Mesendoderm (in vitro differentiated cells): ENCODE results near the gene TNRC6C.
A peak's percentile ranks its signal among the peaks of the same experiment; 100 is the strongest.

ENCODE experiments used
- DNase-seq: peaks from one replicate; pipeline ENCODE4 v3.0.0; 2013
- H2AK5ac ChIP-seq: 2 replicates; pipeline ENCODE4 v1.6.1; 2013; ENCODE audit warnings: low read length, inconsistent platforms
- H2BK120ac ChIP-seq: 2 replicates; pipeline ENCODE4 v1.6.1; 2013; ENCODE audit warnings: low read depth, mild to moderate bottlenecking, low read length, moderate library complexity, mixed read lengths
- H2BK15ac ChIP-seq: replicated peaks from 2 replicates; pipeline ENCODE4 v1.6.1; 2013; ENCODE audit warnings: low read depth, mild to moderate bottlenecking, moderate library complexity
- H2BK5ac ChIP-seq: 2 replicates; pipeline ENCODE4 v1.6.1; 2013; ENCODE audit warnings: low read length, inconsistent platforms
- H3K18ac ChIP-seq: 2 replicates; pipeline ENCODE4 v1.6.1; 2013; ENCODE audit warnings: mild to moderate bottlenecking, low read length, mixed read lengths
- H3K23ac ChIP-seq: one replicate; pipeline ENCODE4 v1.6.1; 2013; ENCODE audit warnings: low read length
- H3K27ac ChIP-seq: 2 replicates; pipeline ENCODE4 v1.5.1; 2013; ENCODE audit warnings: low read depth, mild to moderate bottlenecking, inconsistent platforms, low read length, moderate library complexity
- H3K27me3 ChIP-seq: 2 replicates; pipeline ENCODE4 v1.6.1; 2013; ENCODE audit warnings: low read length, control low read depth, mild to moderate bottlenecking, inconsistent platforms; ENCODE audit not compliant: insufficient read depth, poor library complexity
- H3K36me3 ChIP-seq: 2 replicates; pipeline ENCODE4 v1.6.1; 2013; ENCODE audit warnings: low read length, inconsistent platforms; ENCODE audit not compliant: control insufficient read depth, insufficient read depth
- H3K4ac ChIP-seq: one replicate; pipeline ENCODE4 v1.6.1; 2013; ENCODE audit warnings: low read depth, mild to moderate bottlenecking, low read length, moderate library complexity
- H3K4me1 ChIP-seq: 2 replicates; pipeline ENCODE4 v1.6.1; 2013; ENCODE audit warnings: low read depth, low read length, inconsistent platforms; ENCODE audit not compliant: control insufficient read depth
- H3K4me2 ChIP-seq: 2 replicates; pipeline ENCODE4 v1.6.1; 2013; ENCODE audit warnings: low read length
- H3K4me3 ChIP-seq: 2 replicates; pipeline ENCODE4 v1.5.1; 2013; ENCODE audit warnings: mild to moderate bottlenecking, low read length
- H3K56ac ChIP-seq: one replicate; pipeline ENCODE4 v1.6.1; 2013; ENCODE audit warnings: low read length
- H3K79me1 ChIP-seq: 2 replicates; pipeline ENCODE4 v1.6.1; 2013; ENCODE audit warnings: low read length, inconsistent platforms
- H3K79me2 ChIP-seq: 2 replicates; pipeline ENCODE4 v1.6.1; 2013; ENCODE audit warnings: mild to moderate bottlenecking, low read length; ENCODE audit not compliant: control insufficient read depth, insufficient read depth
- H3K9ac ChIP-seq: 2 replicates; pipeline ENCODE4 v1.6.1; 2013; ENCODE audit warnings: low read length, inconsistent platforms
- H4K5ac ChIP-seq: one replicate; pipeline ENCODE4 v1.6.1; 2013; ENCODE audit warnings: low read length
- H4K8ac ChIP-seq: one replicate; pipeline ENCODE4 v1.6.1; 2013; ENCODE audit warnings: low read depth, mild to moderate bottlenecking, control low read depth, low read length, moderate library complexity
- WGBS: extraction: QIAGEN DNeasy Blood & Tissue Kit; methylation state at CpG from one replicate; pipeline ENCODE4 v1.1.7; 2013; ENCODE audit warnings: low lambda C conversion rate, missing lambda C conversion rate; ENCODE audit not compliant: insufficient coverage; ENCODE audit errors: extremely low coverage; 5-methylcytosine and 5-hydroxymethylcytosine counted together

Gene TNRC6C

GRCh38 chr17:77952368-77952767 lies 6.1 kb upstream of the TNRC6C start:
- WGBS, result no CpG with 5 or more reads among the region's 5 CpGs
- Histone ChIP-seq H4K8ac (no peak overlapping the region), H2AK5ac (no peak overlapping the region), H4K5ac (no peak overlapping the region), H3K27me3 (peaks cover 13% of the 10 kb centered on the region), H2BK120ac (no peak overlapping the region), H3K4me2 (no peak overlapping the region), H3K36me3 (no peaks in the 10 kb centered on the region), H3K79me2 (no peaks in the 10 kb centered on the region), H3K23ac (no peak overlapping the region), H3K4ac (no peak overlapping the region), H2BK15ac (no peak overlapping the region), H3K9ac (no peak overlapping the region), H3K4me1 (no peaks in the 10 kb centered on the region), H3K79me1 (no peaks in the 10 kb centered on the region), H3K56ac (no peak overlapping the region), H3K27ac (no peak overlapping the region), H3K4me3 (no peak overlapping the region), H2BK5ac (no peak overlapping the region), H3K18ac (no peak overlapping the region)
- no peak for DNase-seq

- Histone ChIP-seq H3K27ac (no peak overlapping the region), H3K4me1 (peaks cover 5% of the 10 kb centered on the region), H2AK5ac (no peak overlapping the region), H3K4me3 (peak overlapping the region; percentile 49), H3K4me2 (peak overlapping the region; percentile 88), H2BK15ac (no peak overlapping the region), H2BK5ac (no peak overlapping the region), H3K27me3 (peaks cover 27% of the 10 kb centered on the region), H3K4ac (no peak overlapping the region), H3K18ac (peak overlapping the region; percentile 44), H2BK120ac (no peak overlapping the region), H3K56ac (peak overlapping the region; percentile 94), H3K79me2 (peaks cover 11% of the 10 kb centered on the region), H3K36me3 (no peaks in the 10 kb centered on the region), H3K79me1 (peaks cover 6% of the 10 kb centered on the region), H3K9ac (peak overlapping the region; percentile 82), H4K5ac (no peak overlapping the region), H4K8ac (no peak overlapping the region), H3K23ac (no peak overlapping the region)
- WGBS, result no CpG with 5 or more reads among the region's 24 CpGs
- peak; percentile 29 for DNase-seq
Measured at GRCh38 chr17:77957235-77957856, 1.2 kb upstream of the TNRC6C start.

DNA sequence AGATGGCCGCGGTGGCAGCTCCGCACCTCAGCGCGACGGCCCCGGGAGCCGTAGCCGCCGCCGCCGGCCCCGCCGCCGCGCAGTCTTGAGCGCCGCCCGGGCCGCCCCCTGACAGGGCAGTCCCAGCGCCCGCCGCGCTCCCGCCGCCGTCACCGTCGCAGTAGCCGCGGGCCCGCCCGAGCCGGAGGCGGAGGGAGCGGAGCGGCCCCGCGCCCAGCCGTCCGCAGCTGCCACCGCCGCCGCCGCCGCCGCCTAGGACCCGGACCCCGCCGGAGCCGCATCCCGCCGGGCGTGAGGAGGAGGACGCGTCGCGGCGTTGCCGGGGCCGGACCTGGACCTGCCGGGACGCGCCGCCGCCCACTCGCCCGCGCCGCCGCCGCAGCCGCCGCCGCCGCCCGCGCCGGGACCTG lies 218 bp downstream of the TNRC6C start:
- H3K4me1 ChIP-seq, result peaks cover 5% of the 10 kb centered on the region
- no peak overlapping the region for H3K4me3 ChIP-seq
- H3K27me3 ChIP-seq, result peaks cover 27% of the 10 kb centered on the region
- H2BK15ac ChIP-seq, result no peak overlapping the region
- H2BK5ac ChIP-seq, result no peak overlapping the region
- no peak overlapping the region for H3K23ac ChIP-seq
- peak overlapping the region; percentile 72 for H3K9ac ChIP-seq
- H3K36me3 ChIP-seq, result no peaks in the 10 kb centered on the region
- peak overlapping the region; percentile 61 for H2BK120ac ChIP-seq
- WGBS, result no CpG with 5 or more reads among the region's 79 CpGs
- H3K27ac ChIP-seq, result no peak overlapping the region
- H3K79me2 ChIP-seq, result peaks cover 14% of the 10 kb centered on the region
- peak overlapping the region; percentile 90 for H3K4ac ChIP-seq
- H4K8ac ChIP-seq, result no peak overlapping the region
- no peak overlapping the region for H4K5ac ChIP-seq
- peak overlapping the region; percentile 92 for H3K18ac ChIP-seq
- H3K4me2 ChIP-seq, result no peak overlapping the region
- H3K56ac ChIP-seq, result peak overlapping the region; percentile 78
- H2AK5ac ChIP-seq, result no peak overlapping the region
- peaks cover 6% of the 10 kb centered on the region for H3K79me1 ChIP-seq
- no peak for DNase-seq

- Histone ChIP-seq H4K8ac (no peak overlapping the region), H2BK5ac (no peak overlapping the region), H3K18ac (peak overlapping the region; percentile 92), H3K4me2 (peak overlapping the region; percentile 86), H2AK5ac (no peak overlapping the region), H4K5ac (no peak overlapping the region), H3K27me3 (peaks cover 27% of the 10 kb centered on the region), H3K56ac (peak overlapping the region; percentile 73), H3K79me2 (peaks cover 15% of the 10 kb centered on the region), H2BK120ac (peak overlapping the region; percentile 61), H3K4me1 (peaks cover 5% of the 10 kb centered on the region), H3K9ac (peak overlapping the region; percentile 67), H3K4ac (peak overlapping the region; percentile 90), H3K4me3 (peak overlapping the region; percentile 70), H3K23ac (peak overlapping the region; percentile 50), H3K27ac (no peak overlapping the region), H3K36me3 (no peaks in the 10 kb centered on the region), H2BK15ac (no peak overlapping the region), H3K79me1 (peaks cover 6% of the 10 kb centered on the region)
- peak; percentile 37 for DNase-seq
- WGBS, result no CpG with 5 or more reads among the region's 92 CpGs
Measured at GRCh38 chr17:77959126-77959925, 823 bp downstream of the TNRC6C start.

GRCh38 chr17:77959926-77960521 lies 1.5 kb downstream of the TNRC6C start:
- peak; percentile 51 for DNase-seq
- H4K8ac ChIP-seq, result no peak overlapping the region
- peak overlapping the region; percentile 70 for H3K4me3 ChIP-seq
- no peak overlapping the region for H3K4ac ChIP-seq
- peak overlapping the region; percentile 92 for H3K18ac ChIP-seq
- H4K5ac ChIP-seq, result no peak overlapping the region
- H3K4me1 ChIP-seq, result peaks cover 5% of the 10 kb centered on the region
- peak overlapping the region; percentile 67 for H3K9ac ChIP-seq
- H3K56ac ChIP-seq, result peak overlapping the region; percentile 73
- no peak overlapping the region for H3K27ac ChIP-seq
- no peak overlapping the region for H2AK5ac ChIP-seq
- H3K27me3 ChIP-seq, result peaks cover 27% of the 10 kb centered on the region
- no peak overlapping the region for H2BK5ac ChIP-seq
- peak overlapping the region; percentile 86 for H3K4me2 ChIP-seq
- H3K23ac ChIP-seq, result peak overlapping the region; percentile 59
- no peak overlapping the region for H2BK15ac ChIP-seq
- peaks cover 17% of the 10 kb centered on the region for H3K79me2 ChIP-seq
- H3K36me3 ChIP-seq, result no peaks in the 10 kb centered on the region
- H2BK120ac ChIP-seq, result no peak overlapping the region
- H3K79me1 ChIP-seq, result peaks cover 6% of the 10 kb centered on the region
- no CpG with 5 or more reads among the region's 23 CpGs for WGBS
